Testis (tissue), 2 donors: ENCODE results near the gene BAZ1B.

Source experiments
- POLR2A ChIP-seq: fragments of 450-650 bp; IDR thresholded peaks from one replicate; pipeline ENCODE4 v1.6.1; 2017; ENCODE audit warnings: antibody characterized with exemption, mild to moderate bottlenecking, moderate library complexity
- TF ChIP-seq, protein P1 (sequence below), 3 experiments: fragments of 450-650 bp in 2 of 3; fragments of 200-600 bp in 1 of 3; sonication (generic) in 1 of 3; IDR thresholded peaks; one replicate each; pipeline ENCODE4 v1.5.1; 2016 to 2019; ENCODE audit warnings: antibody characterized with exemption in 3 of 3, mild to moderate bottlenecking in 2 of 3, moderate library complexity in 1 of 3

GRCh38 chr7:73437091-73437490, 85.0 kb downstream of the BAZ1B start:
- no peak for TF ChIP-seq POLR2A
- TF ChIP-seq, protein P1, sequence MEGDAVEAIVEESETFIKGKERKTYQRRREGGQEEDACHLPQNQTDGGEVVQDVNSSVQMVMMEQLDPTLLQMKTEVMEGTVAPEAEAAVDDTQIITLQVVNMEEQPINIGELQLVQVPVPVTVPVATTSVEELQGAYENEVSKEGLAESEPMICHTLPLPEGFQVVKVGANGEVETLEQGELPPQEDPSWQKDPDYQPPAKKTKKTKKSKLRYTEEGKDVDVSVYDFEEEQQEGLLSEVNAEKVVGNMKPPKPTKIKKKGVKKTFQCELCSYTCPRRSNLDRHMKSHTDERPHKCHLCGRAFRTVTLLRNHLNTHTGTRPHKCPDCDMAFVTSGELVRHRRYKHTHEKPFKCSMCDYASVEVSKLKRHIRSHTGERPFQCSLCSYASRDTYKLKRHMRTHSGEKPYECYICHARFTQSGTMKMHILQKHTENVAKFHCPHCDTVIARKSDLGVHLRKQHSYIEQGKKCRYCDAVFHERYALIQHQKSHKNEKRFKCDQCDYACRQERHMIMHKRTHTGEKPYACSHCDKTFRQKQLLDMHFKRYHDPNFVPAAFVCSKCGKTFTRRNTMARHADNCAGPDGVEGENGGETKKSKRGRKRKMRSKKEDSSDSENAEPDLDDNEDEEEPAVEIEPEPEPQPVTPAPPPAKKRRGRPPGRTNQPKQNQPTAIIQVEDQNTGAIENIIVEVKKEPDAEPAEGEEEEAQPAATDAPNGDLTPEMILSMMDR (IDR thresholded peaks at IDR 0.05): no peak
